GM18511 (cell line): ENCODE results near the gene NUP85.
A peak's percentile ranks its signal among the peaks of the same experiment; 100 is the strongest.
"Not testable (repeated sequence)": the region's sequence is repeated elsewhere in the genome, so short reads cannot be mapped to it uniquely, and the experiment has no call there.

Source experiments
- ATAC-seq: cut with Tn5 transposase; IDR thresholded peaks from one replicate; pipeline ENCODE4 v1.9.1; 2021; ENCODE audit warnings: mild to moderate bottlenecking, moderate library complexity; ENCODE audit not compliant: unreplicated experiment

NUP85 gene

GRCh38 chr17:75266316-75267152, 61.1 kb downstream of the NUP85 start:
- ATAC-seq: no peak

GRCh38 chr17:75267153-75267410, 61.6 kb downstream of the NUP85 start:
- ATAC-seq: no peak

GRCh38 chr17:75267411-75268232, 62.1 kb downstream of the NUP85 start:
- ATAC-seq: no peak

DNA sequence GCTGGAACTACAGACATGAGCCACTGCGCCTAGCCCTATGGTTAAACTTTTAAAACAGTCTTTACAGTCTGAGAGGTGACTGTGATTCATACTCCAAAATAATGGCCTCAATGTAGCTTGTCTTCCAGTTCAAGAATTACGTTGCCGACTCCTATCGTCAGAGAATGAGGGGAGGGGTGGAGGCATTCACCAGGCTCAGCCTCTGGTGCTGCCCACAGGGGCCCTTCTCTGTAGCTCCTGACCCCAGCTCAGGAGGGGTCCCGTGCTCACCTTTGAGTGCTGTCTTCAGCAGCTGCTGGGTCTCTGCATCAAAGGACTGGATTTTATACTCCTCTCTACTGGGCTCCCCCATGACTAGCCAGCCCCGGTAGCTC, 64.4 kb downstream of the NUP85 start:
- ATAC-seq: no peak

- ATAC-seq: peak; percentile 57
Observed at GRCh38 chr17:75270218-75270965, 64.9 kb downstream of the NUP85 start.

GRCh38 chr17:75270966-75271232, 65.4 kb downstream of the NUP85 start, which contains the start of gene MIF4GD:
Gene MIF4GD, minus strand, starts transcription at chr17:75271231. Its CDS starts 1,036 bp downstream, at chr17:75270195.
- peak; percentile 23 for ATAC-seq

GRCh38 chr17:75271233-75271954, 65.9 kb downstream of the NUP85 start:
- ATAC-seq: peak; percentile 70

- no peak for ATAC-seq
Observed at GRCh38 chr17:75271955-75272847, 66.7 kb downstream of the NUP85 start.

DNA sequence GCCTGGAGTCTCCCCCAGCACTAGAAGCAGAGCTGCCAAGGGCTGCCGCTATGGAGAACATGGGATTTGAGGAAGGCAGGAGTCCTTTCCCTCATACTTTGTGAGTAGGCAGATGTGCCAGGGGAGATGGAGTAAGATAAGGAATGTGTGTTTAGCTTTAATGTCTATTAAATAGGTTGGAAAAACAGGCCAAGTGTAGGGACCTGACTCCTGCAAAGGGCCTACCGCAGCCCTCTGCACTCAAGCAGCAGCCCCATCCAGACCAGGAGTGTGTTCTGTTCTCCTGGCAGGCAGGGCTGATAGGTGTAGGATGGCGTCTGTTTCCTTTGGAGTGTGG, 67.3 kb downstream of the NUP85 start:
- no peak for ATAC-seq

DNA sequence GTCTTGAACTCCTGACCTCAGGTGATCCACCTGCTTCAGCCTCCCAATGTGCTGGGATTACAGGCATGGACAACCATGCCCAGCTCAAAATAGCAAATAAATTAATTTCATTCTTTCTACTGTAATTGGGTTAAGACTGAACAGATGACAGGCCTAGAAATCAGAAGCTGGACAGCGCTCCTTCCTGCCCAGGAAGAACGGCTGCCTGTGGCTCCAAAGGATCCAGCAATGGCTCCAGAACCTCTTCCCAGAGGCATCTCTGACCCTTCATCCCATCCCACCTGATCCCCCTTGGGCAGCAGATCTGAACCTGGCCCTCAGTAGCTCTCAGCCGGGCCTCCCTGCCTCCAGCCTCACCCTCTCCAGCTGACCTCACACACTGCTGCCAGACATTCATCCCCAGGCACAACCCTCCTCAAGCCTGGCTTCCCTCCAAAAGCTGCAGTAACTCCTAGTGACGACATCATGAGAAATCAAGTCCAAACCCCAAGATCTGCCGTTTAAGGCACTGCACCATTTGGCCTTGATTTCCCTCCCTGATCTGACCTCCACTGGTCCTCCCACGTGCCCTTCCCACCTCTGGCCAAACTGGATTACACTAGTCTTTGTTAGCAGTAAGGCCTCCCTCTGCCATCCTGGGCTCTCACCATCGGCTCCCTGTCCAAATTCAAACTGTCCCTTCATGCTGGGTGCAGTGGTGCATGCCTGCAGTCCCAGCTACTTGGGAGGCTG, 68.7 kb downstream of the NUP85 start:
- ATAC-seq: no peak

DNA sequence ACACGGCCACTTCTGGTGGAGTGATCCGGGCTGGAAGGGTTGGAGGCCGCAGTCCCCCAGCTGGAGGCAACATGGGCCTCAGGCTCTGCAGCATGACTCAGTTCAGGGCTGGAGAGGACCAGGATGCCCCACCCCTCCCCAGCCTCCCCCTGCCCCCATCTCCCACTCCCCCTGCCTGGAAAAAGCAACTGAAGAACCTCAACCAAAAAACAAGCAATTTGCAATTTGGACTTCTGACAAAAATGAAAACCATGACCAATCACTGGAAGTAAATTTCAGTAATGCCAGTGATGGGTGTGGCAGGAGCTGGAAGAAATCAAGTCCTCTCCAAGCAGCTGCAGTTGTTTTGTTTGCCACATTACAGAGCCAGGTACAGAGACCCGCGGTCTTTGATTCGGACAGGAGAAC, 72.2 kb downstream of the NUP85 start:
- ATAC-seq: no peak

- not testable (repeated sequence) for ATAC-seq
Observed at GRCh38 chr17:75280189-75280588, 74.7 kb downstream of the NUP85 start.

DNA sequence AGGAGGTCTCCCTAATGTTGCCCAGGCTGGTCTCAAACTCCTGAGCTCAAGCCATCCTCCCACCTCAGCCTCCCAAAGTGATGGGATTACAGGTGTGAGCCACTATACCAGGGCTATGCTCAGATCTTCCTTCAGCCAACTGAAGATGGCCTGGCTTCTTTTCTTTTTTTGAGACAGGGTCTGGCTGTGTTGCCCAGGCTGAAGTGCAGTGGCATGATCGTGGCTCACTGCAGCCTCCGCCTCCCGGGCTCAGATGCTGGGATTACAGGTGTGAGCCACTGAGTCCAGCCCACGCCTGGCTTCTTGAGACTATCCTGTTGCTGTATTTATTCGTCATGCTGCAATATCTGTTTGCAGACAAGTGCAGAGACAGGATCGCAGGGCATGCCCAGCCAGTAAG, 79.6 kb downstream of the NUP85 start:
- ATAC-seq: no peak
